Measurements from ENCODE around the gene FRY.
A peak's percentile ranks its signal among the peaks of the same experiment; 100 is the strongest.

DNA sequence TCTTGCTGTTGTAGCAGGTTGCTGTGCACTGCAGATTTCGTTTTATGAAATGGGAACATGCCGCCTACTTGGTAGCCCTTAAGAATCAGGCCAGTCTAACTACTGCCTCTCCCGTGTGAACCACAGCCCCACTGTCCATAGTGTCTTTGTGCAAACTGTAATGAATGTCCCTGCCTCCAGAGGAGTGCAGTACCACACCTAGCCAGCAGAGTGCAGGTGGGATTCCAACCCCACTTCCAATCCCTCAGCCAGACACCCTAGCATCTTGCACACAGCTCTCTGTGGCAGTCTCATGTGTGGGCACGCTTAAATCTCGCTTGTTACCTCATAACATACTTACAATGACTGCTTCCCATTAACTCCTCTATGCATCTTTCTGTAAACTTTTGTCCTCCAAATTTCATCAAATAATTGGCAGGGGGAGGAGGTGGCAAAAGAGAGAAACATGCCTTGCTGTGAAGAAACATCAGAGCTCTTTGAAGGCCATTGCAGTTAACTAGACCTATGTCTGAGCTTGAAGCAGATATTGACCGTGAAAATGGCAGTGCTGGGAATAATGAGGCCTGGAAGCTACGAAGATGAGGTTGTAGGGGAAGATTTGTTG, 236.4 kb downstream of the FRY start:
- TF ChIP-seq, protein P1, sequence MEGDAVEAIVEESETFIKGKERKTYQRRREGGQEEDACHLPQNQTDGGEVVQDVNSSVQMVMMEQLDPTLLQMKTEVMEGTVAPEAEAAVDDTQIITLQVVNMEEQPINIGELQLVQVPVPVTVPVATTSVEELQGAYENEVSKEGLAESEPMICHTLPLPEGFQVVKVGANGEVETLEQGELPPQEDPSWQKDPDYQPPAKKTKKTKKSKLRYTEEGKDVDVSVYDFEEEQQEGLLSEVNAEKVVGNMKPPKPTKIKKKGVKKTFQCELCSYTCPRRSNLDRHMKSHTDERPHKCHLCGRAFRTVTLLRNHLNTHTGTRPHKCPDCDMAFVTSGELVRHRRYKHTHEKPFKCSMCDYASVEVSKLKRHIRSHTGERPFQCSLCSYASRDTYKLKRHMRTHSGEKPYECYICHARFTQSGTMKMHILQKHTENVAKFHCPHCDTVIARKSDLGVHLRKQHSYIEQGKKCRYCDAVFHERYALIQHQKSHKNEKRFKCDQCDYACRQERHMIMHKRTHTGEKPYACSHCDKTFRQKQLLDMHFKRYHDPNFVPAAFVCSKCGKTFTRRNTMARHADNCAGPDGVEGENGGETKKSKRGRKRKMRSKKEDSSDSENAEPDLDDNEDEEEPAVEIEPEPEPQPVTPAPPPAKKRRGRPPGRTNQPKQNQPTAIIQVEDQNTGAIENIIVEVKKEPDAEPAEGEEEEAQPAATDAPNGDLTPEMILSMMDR (IDR thresholded peaks at IDR 0.05): peak in 2 of 4 experiments; percentile 15 to 36
- TF ChIP-seq POLR2A (IDR thresholded peaks at IDR 0.05): no peak

All from uterus (tissue), 2 donors.